Putamen (tissue), 1 donor: ENCODE measurements around the gene KLKB1.
"Not testable (repeated sequence)": the region's sequence is repeated elsewhere in the genome, so short reads cannot be mapped to it uniquely, and the experiment has no call there.

ENCODE experiments used
- DNase-seq: peaks from one replicate; pipeline ENCODE4 v3.0.0-alpha.2; 2016; ENCODE audit warnings: low spot score

KLKB1 gene

GRCh38 chr4:186227744-186228513 lies 622 bp downstream of the KLKB1 start:
- DNase-seq, result no peak

- DNase-seq, result no peak
Measured at GRCh38 chr4:186228514-186228894, 1.2 kb downstream of the KLKB1 start.

DNA sequence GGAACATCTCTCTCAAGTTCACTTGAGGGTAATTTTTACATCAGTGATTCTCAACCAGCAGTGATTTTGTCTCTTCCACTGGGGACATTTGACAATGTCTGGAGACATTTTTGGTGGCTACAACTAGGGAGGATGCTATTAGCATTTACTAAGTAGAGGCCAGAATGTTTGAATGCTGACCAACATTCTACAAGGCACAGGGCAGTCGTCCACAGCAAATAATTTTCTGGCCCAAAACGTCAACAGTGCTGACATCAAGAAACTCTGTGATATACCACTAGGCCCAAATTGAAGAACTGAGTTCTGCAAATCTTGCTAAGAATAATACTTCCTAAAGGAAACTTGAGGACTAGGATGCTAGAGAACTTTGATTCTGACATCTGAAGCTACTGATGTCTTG lies 7.1 kb downstream of the KLKB1 start:
- no peak for DNase-seq

GRCh38 chr4:186236126-186236525 lies 8.8 kb downstream of the KLKB1 start:
- DNase-seq, result no peak

DNA sequence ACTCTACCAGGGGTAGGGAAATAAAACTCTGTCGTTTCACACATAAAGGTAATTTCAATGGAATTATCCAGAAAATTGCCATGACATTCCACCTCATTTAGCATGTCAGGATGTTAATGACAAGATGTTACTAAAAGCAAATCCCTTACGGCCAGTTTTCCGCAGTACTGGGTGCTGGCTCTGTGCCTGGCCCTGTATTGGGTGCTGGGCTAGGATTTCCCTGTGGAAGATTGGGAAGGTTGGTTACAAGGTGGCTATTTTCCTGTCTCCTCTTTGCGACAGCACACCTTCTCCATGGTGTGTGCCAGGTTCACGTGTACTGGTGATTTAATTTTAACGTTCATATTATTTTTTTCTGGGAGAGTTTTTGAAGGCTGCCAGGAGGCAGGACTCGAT lies 13.1 kb downstream of the KLKB1 start:
- no peak for DNase-seq

GRCh38 chr4:186240848-186241491 lies 13.7 kb downstream of the KLKB1 start:
- DNase-seq, result no peak

- no peak for DNase-seq
Measured at GRCh38 chr4:186241616-186242015, 14.3 kb downstream of the KLKB1 start.

- not testable (repeated sequence) for DNase-seq
Measured at GRCh38 chr4:186242031-186242430, 14.7 kb downstream of the KLKB1 start.

DNA sequence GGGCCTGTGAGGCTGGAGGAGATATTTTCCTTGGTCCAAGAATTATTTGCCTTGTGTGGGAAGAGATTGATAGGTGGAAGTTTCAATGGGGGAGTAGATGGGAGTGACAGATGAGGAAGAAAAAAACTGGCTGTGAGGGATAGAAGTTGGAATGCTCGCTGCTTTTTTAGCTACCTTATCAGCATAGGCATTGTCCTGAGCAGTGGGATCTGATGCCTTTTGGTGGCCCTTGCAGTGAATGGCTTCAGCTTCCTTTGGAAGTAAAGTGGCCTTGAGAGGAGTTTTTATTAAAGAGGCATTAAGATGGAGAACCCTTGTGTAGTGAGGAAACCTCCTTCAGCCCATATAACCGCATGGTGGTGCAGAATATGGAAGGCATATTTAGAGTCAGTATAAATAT lies 16.0 kb downstream of the KLKB1 start:
- no peak for DNase-seq

- DNase-seq, result no peak
Measured at GRCh38 chr4:186244835-186245234, 17.5 kb downstream of the KLKB1 start.

DNA sequence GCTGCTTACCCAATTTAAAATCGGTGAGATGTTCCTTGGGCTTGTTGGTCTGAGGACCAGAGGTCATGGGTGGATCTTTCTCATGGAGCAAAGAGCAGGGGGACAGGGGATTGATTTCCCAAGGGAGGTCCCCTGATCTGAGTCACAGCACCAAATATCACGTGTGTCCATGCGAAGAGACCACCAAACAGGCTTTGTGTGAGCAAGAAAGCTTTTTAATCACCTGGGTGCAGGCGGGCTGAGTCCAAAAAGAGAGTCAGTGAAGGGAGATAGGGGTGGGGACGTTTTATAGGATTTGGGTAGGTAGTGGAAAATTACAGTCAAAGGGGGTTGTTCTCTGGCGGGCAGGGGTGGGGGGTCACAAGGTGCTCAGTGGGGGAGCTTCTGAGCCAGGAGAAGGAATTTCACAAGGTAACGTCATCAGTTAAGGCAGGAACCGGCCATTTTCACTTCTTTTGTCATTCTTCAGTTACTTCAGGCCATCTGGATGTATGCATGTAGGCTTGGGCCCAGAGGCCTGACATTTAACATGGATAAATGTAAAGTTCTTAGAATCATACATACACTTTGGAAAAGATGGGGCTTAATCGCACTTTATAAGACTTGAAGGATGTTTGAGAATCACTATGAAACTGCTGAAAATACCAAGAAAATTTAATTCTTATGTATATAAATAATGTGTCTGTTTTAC lies 19.9 kb downstream of the KLKB1 start:
- not testable (repeated sequence) for DNase-seq

GRCh38 chr4:186248643-186249042 lies 21.3 kb downstream of the KLKB1 start:
- DNase-seq, result peak; percentile 20

DNA sequence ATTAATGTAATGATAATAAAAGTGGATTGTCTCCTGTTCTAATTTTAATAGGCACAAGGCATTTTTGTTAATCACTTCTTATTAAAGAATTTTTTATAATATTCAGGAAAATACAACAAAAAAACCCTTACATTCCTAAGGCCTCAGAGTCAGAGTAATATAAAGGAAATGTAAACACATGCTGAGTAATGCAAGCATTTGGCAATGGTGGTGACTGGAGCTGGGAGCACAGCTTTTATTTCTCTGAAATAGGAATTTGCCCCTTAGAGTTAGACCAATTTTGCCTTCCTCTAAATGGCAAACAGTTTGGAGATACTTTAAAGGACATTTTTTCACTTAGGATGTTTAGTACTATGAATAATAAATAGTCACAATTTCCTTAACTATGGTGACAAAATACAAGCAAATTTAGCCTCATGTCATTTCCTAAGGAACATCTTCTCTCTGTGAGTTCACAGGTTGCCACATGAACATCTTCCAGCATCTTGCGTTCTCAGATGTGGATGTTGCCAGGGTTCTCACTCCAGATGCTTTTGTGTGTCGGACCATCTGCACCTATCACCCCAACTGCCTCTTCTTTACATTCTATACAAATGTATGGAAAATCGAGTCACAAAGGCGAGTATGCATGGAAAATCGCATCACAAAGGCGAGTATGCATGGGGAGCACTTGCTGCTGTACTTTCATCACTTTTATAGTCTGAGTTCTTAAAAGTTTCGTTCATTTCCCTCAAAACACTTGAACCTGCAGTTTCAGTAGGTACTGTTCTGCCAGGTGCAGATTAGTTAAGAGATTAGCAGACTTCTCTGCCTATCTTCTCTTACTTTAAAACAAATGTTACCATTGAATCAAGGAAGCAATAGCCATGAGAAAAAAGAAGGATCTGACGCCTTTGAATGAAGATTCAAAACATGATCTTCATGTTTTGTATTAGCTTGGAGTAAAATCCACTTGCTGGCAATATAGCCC lies 22.8 kb downstream of the KLKB1 start:
- DNase-seq, result no peak

DNA sequence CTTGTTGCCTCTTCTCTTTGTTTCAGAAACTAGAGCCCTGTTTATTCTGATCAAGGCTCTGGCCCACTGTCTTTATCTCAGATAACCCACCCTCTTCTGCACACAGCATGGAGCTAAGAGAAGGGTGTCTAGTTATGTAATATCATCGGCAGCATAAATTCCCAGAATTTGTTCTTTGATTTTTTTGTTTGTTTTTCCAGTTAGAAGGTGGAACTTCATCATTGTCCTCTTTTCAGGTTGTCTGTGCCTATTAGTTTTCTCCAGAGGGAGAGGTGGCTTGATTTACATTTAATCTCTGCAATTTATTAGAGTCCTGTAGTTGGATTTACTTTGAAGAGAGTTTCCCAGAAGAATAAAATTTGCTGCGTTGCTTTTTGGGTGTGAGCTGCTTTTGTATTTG lies 23.5 kb downstream of the KLKB1 start:
- no peak for DNase-seq

- DNase-seq, result no peak
Measured at GRCh38 chr4:186255122-186255521, 27.8 kb downstream of the KLKB1 start.

- no peak for DNase-seq
Measured at GRCh38 chr4:186258216-186258811, 31.0 kb downstream of the KLKB1 start.

GRCh38 chr4:186260117-186260503 lies 32.8 kb downstream of the KLKB1 start:
- DNase-seq, result no peak

GRCh38 chr4:186260504-186261448 lies 33.5 kb downstream of the KLKB1 start:
- DNase-seq, result no peak

GRCh38 chr4:186264660-186265059 lies 37.4 kb downstream of the KLKB1 start:
- DNase-seq, result no peak

DNA sequence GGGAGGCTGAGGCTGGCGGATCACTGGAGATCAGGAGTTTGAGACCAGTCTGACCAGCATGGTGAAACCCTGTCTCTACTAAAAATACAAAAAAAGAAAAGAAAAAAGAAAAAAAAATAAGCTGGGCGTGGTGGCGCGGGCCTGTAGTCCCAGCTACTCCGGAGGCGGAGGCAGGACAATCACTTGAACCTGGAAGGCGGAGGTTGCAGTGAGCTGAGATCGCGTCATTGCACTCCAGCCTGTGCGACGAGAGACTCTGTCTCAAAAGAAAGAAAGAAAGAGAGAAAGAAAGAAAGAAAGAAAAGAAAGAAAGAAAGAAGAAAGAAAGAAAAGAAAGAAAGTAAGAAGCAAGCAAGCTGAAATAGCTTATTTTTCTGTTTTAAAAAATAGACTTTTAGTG lies 37.9 kb downstream of the KLKB1 start:
- not testable (repeated sequence) for DNase-seq
